ENCODE measurements around the gene C1orf21.

Gene C1orf21

DNA sequence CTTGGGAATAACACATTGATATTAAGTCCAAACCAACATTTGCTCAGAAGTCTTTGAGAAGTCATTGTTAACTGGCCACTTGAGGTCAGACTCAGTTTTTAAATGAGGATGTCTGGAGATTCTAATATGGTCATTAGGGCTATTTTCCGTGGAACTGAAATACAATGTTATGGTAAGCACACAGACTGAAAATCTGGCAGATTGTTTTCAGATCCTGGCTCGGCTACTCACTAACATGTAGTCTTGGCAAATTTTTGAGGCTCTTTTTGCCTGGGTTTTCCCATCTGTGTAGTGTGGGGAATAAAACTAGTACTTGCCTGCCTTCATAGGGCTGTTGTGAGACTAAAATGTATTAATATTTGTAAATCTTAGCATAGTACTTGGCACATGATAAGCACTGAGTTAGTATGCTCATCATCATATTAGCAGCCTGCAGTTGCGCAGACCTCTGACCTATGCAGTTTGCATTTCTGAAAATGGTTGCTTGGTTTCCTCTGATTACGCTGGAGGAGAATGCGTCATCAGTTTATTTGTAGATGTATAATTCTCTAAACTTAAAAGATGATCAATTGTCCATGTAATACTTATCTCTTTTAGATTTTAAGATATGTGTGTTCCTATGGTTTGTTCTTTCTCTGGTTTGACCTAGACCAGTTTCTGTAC is 100.8 kb downstream of the C1orf21 start:
- DNase-seq, result no peak

DNA sequence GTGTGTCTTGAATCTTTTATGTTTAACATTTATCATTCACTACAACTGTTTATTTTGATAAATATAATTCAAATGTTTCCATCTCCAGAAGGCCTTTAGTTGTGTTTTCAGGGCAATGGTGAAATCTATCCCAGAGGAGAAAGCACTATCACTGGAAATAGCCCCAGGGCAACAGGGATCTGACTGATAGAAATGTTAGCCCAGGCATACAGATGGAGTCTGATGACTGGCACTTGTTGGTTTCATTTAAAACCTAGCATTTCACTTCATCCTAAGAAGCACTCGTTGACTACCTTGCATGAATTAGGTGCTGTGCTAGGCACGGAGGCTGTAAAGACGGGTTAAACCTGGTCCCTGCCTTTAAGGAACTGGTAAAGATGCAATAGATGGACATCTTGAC is 103.1 kb downstream of the C1orf21 start:
- no peak for DNase-seq

DNA sequence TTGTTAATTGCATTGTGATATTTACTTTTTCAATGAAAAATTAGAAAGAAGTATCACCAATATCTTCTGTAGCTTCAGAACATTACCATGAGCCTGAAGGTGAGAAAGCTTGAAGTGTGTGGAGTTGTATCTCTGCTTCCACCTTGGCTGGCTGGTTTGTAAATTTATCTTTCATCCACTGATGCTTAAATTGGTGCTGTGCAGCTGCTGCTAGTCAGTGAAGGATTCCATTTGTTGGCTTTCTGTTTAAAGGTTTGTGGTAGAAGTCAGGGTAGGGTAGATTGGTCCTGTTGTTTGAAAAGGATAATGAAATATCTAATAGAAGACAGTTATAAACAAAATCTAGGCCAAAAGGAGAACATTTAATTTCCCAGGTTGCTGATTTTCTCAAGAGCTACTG is 105.7 kb downstream of the C1orf21 start:
- no peak for DNase-seq

DNA sequence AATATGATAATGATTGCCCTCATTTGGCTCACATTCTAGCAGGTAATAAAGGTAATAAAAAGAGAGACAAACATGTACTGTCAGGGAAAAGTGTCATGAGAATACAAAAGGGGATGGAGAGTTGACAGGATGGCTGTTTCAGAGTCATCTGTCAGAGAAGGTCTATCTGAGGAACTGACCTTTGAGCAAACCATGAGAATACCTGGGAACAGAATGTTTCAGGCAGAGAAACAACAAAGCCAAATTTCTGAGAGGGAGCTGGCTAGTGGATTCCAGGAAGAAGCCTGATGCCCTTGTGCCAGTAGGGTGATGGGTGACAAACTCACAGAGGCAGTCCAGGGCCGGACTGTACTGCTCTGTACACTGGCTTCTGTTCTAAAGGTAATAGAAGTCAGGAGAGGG is 107.2 kb downstream of the C1orf21 start:
- no peak for DNase-seq

DNA sequence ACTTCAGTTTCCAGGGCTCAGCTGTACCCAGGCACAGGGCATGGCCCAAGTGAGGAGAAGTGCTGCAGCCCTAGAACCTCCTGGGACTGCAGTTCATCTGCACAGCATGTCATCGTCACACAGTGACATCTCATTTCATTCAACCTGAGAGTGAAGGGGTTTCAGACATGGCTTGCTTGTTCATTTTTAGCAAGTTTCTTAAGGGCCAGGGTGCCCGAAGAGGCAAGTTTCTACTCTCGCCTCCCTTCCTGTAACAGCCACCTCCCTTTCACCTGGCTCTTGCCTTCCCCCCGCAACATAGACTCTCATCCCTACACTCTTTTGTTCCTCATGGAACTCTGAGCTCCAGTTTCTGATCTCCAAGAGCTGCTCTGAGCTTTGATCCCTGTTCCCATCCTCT is 108.1 kb downstream of the C1orf21 start:
- DNase-seq, result no peak

DNA sequence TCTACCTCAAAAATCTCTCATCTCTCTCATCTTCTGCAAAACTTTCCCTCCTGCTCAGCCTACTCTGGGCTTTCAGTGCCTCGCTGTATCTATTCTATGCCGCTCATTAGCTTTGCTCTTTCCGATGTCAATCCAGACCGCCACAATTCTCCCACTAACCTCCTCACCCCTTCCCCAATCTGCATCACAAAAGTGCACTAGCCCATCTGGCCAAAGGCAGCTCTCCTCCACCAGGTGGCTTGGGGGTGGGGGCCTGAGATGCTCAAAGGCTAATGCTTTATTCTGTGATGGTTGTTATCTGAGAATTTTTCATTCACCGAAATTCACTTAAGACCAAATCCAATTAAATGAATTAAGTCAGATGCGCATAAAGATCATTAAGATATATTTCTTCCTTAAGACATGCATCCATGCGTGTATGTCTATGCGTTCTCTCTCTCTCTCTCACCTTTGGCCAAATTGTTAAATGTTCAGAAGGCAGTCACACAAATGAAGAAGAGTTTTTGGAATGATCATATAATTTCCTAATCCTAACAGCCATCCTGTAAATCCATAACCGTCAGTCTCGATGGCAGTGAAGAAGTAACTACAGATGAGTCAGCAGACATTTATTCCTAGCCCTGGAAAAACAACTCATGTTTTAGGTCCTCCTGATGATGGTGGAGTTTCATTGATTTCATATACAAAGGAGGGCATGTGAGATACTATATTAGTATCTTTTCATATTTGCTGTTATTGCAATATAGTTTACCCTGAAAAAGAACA is 111.3 kb downstream of the C1orf21 start:
- no peak for DNase-seq

DNA sequence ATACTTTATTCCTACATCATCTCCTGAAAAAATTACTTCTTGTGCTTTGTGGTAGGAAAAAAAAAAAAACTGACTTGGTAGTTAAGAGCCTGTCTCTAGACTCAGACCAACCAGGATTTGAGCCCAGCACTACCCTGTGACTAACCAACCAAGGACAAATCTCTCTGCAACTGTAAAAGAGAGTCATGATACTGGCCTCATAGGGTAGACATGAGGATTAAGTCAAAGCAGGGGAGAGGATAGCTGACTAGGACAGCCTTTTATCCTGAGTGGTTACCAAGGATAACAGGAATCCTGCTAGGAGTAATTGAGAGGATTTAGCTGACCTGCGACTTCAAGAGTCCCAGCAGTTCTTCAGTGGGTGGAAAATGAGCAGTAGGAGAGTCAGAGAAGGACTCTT is 112.8 kb downstream of the C1orf21 start:
- DNase-seq, result no peak

DNA sequence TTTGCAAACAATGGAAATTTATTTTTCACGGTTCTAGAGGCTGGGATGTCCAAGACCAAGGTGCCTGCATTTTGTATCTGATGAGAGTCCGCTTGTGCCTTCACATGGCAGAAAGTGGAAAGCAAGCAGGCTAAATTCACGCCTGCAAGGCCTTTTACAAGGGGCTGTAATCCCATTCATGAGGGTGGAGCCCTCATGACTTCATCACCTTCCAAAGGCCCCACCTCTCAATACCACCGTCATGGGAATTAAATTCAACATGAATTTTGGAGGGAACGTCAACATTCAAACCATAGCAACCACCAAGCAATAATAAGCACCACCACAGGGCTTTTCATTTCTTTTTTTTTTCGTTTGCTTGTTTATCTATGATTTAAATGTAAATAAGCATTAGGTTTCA is 115.3 kb downstream of the C1orf21 start:
- DNase-seq, result no peak

DNA sequence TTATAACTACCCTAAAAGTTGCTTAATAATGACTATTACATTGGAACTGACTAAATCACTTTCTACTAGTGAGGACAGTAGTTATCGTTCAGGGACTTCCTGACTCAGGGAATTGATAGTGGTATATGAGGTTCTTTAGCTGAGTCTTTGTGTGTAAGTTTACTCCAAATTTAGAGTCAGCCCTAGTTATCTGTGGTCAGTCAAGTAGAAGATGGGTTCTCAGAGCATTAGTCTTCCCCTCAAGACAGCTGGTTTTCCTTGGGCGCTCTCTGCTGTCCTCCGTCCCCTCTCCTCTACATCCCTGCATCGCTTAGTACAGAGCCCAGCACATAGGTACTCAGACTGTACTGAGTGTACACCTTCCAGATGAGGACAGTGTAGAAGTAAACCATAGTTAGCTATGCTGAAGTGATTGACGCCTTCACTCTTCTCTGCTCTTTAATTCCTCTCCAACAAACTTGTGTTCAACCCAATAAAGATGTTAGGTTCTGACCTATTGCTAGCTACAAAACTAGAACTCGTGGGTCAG is 116.5 kb downstream of the C1orf21 start:
- no peak for DNase-seq

DNA sequence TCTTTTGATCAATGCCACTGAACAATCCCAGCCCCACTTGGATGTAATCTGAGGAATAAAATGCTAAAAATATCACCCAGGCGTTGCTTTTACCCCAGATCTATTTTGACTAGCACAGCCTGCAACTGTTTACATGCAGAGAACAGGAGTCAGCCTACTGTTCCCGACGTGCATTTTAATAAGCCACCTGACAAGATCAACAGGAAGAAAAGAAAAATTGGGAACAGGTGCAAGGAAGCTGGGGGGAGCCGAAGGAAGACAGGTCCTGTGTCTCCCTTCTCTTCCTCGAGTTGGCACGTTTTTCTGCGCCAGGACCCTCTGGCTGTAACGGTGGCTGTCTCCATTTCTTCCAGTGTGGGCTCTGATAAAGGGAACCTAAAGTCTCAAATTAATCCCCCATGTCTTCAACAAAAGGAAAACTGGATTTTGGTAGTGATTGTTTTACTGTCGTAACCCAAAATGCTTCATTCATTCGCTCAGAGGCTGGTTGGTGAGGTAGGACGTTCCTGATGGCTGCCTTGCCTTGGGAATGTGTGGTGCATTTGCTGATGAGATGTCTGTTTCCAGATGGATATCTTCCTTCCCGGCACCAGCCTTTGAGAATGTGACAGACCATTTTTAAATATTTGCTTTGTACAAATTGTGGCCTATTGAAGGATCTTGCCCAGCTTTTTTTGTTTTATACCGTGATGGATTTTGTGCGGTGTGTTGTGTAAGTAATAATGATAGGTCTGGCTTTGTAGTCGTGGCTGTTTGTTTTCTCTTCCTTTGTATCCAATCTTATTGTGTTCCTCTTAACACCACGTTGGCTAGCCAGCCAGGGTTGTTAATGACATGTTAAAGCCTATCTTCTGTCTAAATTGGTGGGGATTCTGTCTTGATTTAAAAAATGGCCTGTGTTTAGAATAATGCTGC is 117.5 kb downstream of the C1orf21 start:
- DNase-seq, result no peak

DNA sequence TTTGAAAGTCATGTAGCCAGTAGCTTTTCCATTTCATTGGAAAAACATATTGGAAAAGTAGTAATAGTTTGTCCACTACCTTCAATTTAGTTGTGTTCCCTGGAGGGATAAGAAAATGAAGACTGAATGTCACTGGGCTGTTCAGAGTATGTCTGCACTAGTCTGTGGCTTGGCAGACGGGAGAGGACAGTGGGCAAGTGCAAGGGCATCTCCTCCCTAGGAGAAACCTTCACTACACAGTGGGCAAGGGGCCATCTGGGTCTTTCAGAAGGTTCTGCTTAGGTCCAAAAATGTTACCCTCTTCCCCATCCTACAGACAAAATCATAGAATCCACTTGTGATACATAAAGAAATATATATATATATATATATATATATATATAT is 118.1 kb downstream of the C1orf21 start:
- no peak for DNase-seq

DNA sequence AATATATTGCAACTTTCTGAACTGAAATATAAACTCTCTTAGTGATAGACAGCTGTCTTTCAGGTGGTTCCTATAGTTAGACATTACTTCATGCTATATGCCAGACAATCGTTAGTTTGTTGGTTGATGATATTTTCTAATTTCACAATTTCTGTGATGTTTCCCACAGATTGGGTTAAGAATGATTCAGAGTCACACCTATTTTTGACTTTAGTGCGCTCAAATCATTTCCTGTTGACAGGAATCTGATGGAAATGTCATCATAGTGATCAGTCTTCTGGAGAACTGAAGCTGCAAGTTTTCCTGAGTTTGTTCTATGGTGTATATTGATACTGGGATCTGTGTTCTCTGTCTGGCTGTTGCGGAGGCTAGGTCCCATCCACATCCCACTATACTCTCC is 119.7 kb downstream of the C1orf21 start:
- DNase-seq, result no peak

DNA sequence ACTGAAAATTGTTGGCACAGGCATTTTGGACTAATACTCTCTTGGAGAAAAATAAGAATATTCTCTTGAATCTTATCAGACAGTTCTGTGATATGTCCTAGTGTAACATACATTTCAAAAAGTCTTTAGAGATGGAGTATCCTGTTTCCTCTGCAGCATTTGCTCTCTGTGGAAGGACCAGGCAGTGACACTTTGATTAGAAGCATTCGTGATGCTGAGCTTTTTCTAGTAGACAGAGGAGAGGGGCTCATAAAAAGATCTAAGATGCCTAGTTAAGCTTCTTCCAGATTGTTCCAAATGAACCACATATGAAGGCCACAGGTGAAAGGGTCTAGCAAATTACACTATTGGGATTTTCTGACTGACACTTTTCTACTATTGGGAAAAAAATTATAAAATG is 120.3 kb downstream of the C1orf21 start:
- no peak for DNase-seq

DNA sequence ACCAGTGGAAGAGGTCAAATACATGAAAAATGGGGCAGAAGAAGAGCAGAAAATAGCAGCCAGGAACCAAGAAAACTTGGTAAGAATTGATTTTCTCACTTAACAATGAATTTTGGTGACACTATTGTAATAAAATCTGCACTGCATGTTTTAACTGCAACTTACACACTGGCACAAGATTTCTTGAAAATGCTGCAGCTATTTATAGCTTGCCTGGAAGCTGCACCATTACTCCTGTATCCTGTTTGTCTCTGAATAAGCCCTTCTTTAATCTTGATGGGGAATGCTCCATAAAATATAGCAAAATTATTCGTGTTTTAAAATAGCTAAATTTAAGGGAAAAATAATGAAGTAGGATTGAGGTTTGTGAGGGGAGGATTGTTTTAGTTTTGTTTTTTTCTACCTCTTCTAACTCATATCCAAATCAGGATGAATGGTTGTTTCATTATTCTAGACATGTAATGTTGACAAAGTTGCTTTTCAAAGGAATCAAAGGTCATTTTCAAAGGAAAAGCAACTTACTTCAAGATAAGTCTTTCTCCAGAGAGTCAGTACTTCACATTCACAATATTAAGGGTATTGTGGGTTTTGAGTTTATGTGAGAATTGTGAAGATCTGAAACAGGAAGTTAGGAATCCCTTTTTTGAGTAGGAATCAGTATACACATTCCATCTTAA is 120.9 kb downstream of the C1orf21 start:
- no peak for DNase-seq

DNA sequence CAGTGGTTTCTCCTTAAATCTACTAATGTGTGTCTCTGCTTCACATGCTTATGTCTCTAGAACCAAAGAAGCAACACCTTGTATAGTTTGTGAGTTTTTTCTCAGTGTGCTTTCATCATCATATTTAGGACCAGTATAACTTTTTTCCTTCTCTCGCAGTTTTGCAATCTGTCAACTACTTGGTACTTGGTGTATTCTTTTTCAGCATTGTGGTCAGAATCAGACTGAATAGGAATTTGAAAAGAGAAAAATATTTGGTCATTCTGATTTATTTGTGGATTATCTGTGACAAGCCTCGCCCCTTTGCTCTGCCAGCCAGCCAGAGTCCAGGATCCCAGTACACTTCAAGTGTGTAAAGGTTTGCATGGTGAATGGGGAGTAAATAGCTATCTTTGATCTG is 122.3 kb downstream of the C1orf21 start:
- DNase-seq, result no peak

DNA sequence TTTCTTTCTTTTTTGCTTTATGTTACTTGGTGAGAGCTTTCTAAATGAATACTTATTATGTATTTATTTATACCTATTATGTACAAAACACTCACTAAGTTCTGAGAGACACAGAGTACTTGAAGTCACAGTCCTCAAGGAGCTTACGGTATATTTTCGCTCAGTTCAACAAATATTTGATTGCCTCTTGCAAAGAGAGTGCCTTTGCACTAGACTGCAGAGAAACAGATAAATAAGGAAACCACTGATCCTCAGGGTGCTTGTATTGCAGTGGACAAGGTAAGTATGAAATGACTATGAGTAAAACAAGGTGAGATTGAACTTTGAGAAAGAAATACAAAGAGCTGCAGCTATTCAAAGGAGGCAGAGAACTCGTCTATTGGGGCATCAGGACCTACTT is 123.3 kb downstream of the C1orf21 start:
- no peak for DNase-seq

DNA sequence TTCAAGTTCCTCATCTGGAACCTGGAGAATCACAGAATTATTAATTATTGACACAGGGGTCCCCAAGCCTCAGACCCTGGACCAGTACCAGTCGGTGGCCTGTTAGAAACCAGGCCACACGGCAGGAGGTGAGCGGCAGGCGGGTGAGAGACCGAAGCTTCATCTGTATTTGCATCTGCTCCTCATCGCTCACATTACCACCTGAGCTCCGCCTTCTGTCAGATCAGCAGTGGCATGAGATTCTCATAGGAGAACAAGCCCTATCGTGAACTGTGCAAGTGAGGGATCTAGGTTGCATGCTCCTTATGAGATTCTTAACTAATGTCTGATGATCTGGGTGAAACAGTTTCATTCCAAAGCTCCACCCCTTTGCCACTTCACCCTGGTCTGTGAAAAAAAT is 125.9 kb downstream of the C1orf21 start:
- no peak for DNase-seq

DNA sequence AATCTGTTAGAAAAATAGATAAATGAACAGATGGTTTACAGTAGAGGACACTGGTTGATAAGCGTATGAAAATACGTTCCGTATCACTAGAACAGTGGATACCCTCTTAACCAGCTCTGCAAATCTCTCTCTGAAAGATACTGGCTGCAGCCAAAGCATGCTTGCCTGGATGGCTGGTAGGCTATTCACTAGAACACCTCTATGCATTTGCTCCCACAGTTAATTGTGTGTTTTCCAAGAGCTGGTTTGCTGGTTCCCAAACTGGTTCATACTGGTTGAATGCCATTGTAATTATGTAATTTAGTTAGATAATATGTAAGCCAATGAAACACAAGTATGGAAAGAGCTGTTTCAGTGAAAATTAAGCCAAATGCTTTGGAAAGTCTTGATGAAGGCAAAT is 126.6 kb downstream of the C1orf21 start:
- DNase-seq, result no peak

DNA sequence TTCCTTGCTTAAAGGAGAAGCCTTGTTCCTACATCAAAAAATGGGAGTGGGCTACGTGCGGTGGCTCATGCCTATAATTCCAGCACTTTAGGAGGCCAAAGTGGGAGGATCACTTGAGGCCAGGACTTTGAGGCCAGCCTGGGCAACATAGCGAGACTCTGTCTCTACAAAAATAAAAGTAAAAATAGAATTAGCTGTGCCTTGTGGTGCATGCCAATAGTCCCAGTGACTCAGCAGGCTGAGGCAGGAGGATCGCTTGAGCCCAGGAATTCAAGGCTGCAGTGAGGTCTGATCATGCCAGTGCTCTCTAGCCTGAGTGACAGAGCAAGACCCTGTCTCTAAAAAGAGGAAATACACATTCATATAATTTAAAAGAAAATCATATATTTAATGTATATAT is 127.1 kb downstream of the C1orf21 start:
- DNase-seq, result no peak

DNA sequence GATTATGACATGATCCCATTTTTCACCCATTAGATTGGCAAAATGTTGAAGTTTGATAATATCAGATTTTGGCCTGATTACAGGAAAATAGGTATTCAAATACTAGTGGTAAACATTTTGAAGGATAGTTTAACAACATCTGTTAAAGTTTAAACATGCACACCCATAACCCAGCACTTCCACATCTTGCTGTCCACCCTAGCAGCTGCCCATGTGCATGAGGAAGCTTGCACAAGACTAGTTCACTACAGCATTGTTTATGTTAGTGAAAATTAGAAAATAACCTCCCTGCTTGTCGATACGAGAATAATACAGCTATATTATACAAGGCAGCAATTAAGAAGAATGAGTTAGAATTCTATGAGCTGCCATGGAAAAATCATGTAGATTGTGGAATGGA is 127.6 kb downstream of the C1orf21 start:
- DNase-seq, result no peak

DNA sequence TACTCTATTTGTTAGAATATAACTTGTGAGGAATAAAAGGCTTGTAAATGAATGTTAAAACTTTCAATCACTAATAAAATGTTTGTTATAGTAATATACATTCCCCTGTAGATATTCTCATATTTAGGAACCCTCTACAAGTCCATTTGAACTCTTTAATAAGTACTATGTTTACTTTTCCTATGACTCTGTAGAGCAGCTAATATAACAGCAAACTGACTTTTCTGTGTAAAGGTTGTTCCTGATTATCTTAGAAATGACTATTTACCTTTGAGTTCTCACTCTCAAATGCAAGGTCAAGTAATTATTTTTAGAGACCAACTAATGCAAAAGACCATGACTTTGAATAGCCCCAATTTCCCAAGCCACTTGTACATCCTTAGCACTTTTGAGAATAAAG is 130.3 kb downstream of the C1orf21 start:
- no peak for DNase-seq

DNA sequence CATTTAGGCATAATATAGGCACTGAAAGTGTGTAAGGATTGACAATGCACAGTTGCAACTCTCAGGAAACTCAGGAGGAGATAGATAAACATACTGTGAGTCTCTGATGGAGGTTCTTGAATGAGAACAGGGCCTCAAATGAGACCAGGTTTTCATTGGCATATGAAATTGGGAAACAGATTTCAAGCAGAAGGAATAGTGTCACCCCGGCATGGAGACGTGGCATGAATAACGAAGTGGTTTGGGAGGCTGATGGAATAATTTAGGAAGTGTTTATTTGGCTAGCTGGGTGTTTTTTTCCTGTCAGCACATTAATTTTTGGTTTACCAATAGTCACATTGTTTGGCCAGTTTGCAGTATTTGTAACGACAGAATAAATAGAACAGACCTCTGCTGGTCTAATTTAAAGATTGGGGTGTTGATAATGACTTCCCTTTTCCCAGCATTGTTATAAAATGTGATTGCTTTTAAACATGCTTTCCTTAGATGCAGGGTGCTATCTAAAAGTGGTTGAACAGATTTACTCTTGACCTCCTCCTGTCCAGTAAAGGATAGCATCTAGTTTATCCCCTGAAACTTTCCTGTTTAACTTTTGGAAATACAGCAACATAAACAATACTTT is 132.0 kb downstream of the C1orf21 start:
- DNase-seq, result no peak

DNA sequence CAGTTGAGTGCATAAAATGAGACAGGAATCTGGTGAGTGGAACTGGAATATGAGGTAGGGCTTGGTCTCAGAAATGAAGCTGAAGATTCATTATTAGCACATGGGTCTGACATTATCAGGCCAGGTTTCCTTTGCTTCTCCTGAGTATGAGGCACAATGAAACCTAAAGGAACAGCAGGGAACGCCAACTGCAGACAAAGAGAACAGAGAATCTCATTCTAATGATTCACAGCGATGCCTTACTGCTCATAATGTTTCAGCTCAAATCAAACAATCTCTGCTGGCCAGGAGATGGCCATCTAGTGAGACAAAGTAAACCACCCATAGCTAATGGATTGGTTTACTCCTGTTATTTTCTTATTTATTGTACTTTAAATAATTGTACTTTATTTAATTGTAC is 133.5 kb downstream of the C1orf21 start:
- no peak for DNase-seq

Measured in CD4-positive, alpha-beta T cell treated with Interleukin-10 for 1 hour (primary cell).